Sigmoid colon (tissue), 7 donors: ENCODE results near the gene UNG. TPM values are rescaled to one million over a fixed set of nuclear protein-coding genes. Genes with fewer than 3 reads are reported as not detected.

Experiments used
- DNase-seq: peaks from one replicate; pipeline ENCODE4 v3.0.0-alpha.2; 2019
- H3K27ac ChIP-seq, 4 donors: fragments of 200-600 bp; sonication (generic); one replicate each; pipeline ENCODE4 v1.5.1; 2016 to 2019; ENCODE audit warnings: mild to moderate bottlenecking in 1 of 4
- H3K27me3 ChIP-seq, 3 donors: fragments of 200-600 bp; sonication (generic); one replicate each; pipeline ENCODE4 v1.5.1; 2019; ENCODE audit warnings: mild to moderate bottlenecking in 1 of 3
- H3K36me3 ChIP-seq, 4 donors: fragments of 200-600 bp; sonication (generic); one replicate each; pipeline ENCODE4 v1.5.1; 2016 to 2019
- H3K4me1 ChIP-seq, 4 donors: fragments of 200-600 bp; sonication (generic); one replicate each; pipeline ENCODE4 v1.5.1; 2017 to 2019
- H3K4me3 ChIP-seq, 4 donors: fragments of 200-600 bp; sonication (generic); one replicate each; pipeline ENCODE4 v1.5.1; 2017 to 2019; ENCODE audit warnings: mild to moderate bottlenecking in 2 of 4, moderate library complexity in 1 of 4
- H3K9me3 ChIP-seq, 4 donors: fragments of 200-600 bp in 3 of 4; sonication (generic) in 3 of 4; one replicate each; pipeline versions ENCODE4 v1.5.1 to v1.6.1; 2013 to 2019
- CTCF ChIP-seq, 4 experiments: fragments of 450-650 bp in 3 of 4; fragments of 200-600 bp in 1 of 4; IDR thresholded peaks; one replicate each; pipeline ENCODE4 v1.5.1; 2016 to 2019; ENCODE audit warnings: antibody characterized with exemption in 4 of 4, mild to moderate bottlenecking in 3 of 4, moderate library complexity in 2 of 4
- EP300 ChIP-seq, 4 donors: sonication (generic); formaldehyde crosslinking; IDR thresholded peaks; one replicate each; pipeline ENCODE4 v1.6.1; 2017; ENCODE audit warnings: antibody characterized with exemption in 4 of 4
- POLR2A ChIP-seq, 2 donors: fragments of 450-650 bp; IDR thresholded peaks; one replicate each; pipeline ENCODE4 v1.6.1; 2016; ENCODE audit warnings: antibody characterized with exemption in 2 of 2, mild to moderate bottlenecking in 2 of 2, moderate library complexity in 2 of 2
- POLR2AphosphoS5 ChIP-seq, 4 donors: sonication (generic); formaldehyde crosslinking; IDR thresholded peaks; one replicate each; pipeline ENCODE4 v1.6.1; 2017; ENCODE audit warnings: antibody characterized with exemption in 4 of 4
- WGBS, 2 donors: extraction: QIAGEN DNeasy Blood & Tissue Kit; methylation state at CpG; one replicate each; pipeline ENCODE4 v1.1.7; 2013; 5-methylcytosine and 5-hydroxymethylcytosine counted together
- intact Hi-C: fragments of 100-400 bp; cut with DNase I; formaldehyde crosslinking; loops from one replicate; pipeline ENCODE4 v1.15.1; 2023
- polyA plus RNA-seq, 3 donors: library from polyadenylated mRNA; stranded (reverse); fragments of 200-250 nt; gene quantifications; one replicate each; pipeline ENCODE4 v1.2.3, GENCODE V29; 2013
- small RNA-seq, 3 donors: library from RNA; depleted of rRNA; stranded (forward); fragments of <200 nt; gene quantifications; one replicate each; pipeline ENCODE3, GENCODE V24; 2016
- total RNA-seq, 4 donors: library from RNA; depleted of rRNA; stranded (reverse); fragments of >200 nt; gene quantifications; one replicate each; pipeline ENCODE4 v1.1.0, GENCODE V29; 2016
- donor health status: healthy with polysubstance abuse.
- donor health status: Bipolar disorder and iron deficiency.
- donor health status: healthy.

The UNG gene
- total and polyA plus RNA-seq, 7 donors: 11.9 to 34.8 (median 17.1) TPM

DNA sequence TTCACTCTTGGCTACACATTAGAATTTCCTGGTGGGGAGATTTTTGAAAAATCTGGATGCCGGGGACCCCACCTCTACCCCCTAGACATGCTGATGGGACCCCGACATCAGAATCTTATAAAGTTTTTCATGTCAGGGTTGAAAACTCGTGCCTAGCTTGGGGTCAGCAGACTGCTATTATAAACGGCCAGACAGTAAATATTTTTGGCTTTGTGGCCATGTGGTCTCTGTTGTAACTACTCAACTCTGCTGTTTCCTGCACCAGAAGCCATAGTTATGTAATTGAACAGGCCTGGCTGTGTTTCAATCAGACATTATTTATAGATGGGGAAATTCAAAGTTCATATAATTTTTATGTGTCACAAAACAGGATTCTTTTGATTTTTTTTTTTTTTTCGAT, 60.6 kb downstream of the UNG start:
- Histone ChIP-seq H3K36me3 (no peaks in the 10 kb centered on the region), H3K27me3 (no peaks in the 10 kb centered on the region), H3K4me1 (peaks cover 0 to 84% (median 73%) of the 10 kb centered on the region in 4 donors), H3K4me3 (peak overlapping the region in 2 of 4 donors; percentile 6 to 22), H3K9me3 (no peaks in the 10 kb centered on the region), H3K27ac (peak overlapping the region; percentile 93 to 98 (median 94))
- WGBS, 2 donors: 42 to 54% methylated on average over 5 of the region's 5 CpGs
- TF ChIP-seq POLR2AphosphoS5 (IDR thresholded peaks at IDR 0.05) (peak; percentile 24 to 78 (median 38)), EP300 (IDR thresholded peaks at IDR 0.05) (peak in 2 of 4 donors; percentile 7 to 61), POLR2A (IDR thresholded peaks at IDR 0.05) (no peak)
- intact Hi-C loops: no loop called here
- DNase-seq: peak; percentile 50

- 88 to 90% methylated on average over 7 of the region's 7 CpGs for WGBS, 2 donors
Observed at GRCh38 chr12:109160433-109160832, 63.0 kb downstream of the UNG start.

More at GRCh38 chr12:109160433-109160832, 63.0 kb downstream of the UNG start:
- no peak for TF ChIP-seq EP300 (IDR thresholded peaks at IDR 0.05)
- TF ChIP-seq CTCF (IDR thresholded peaks at IDR 0.05): no peak
- peak in 1 of 4 donors; percentile 13 for TF ChIP-seq POLR2AphosphoS5 (IDR thresholded peaks at IDR 0.05)
- TF ChIP-seq POLR2A (IDR thresholded peaks at IDR 0.05): no peak
- no peaks in the 10 kb centered on the region for H3K9me3 ChIP-seq
- H3K27me3 ChIP-seq: no peaks in the 10 kb centered on the region
- H3K4me1 ChIP-seq: peaks cover 0 to 87% (median 75%) of the 10 kb centered on the region in 4 donors
- intact Hi-C loops: no loop called here
- peak overlapping the region; percentile 93 to 98 (median 94) for H3K27ac ChIP-seq
- no peaks in the 10 kb centered on the region for H3K36me3 ChIP-seq
- H3K4me3 ChIP-seq: peak overlapping the region in 1 of 4 donors; percentile 11
- peak; percentile 48 for DNase-seq

Small RNAs within 50 kb of the gene (small RNA-seq; reads per million reads assigned to genes)
- 0 to 0.44 (median 0) reads per million in 3 donors for gene RNA5SP372

Other genes with a start within 250 kb of the UNG start
- 10 to 100 TPM in 3 of 4 donors, 1 to 10 TPM in 1; 9.9 to 19.7 (median 12.6) TPM for gene SSH1, start 240.0 kb upstream of the UNG start, total RNA-seq
- 10 to 100 TPM in 1 of 3 donors, 1 to 10 TPM in 2; 3.6 to 10.1 (median 5.1) TPM for gene SSH1, start 240.0 kb upstream of the UNG start, polyA plus RNA-seq
- gene DAO, start 217.5 kb upstream of the UNG start, total RNA-seq: not detected
- 1 to 10 TPM; 1.0 to 9.0 (median 4.2) TPM for gene DAO, start 217.5 kb upstream of the UNG start, polyA plus RNA-seq
- gene SVOP, start 76.5 kb upstream of the UNG start, total RNA-seq: 1 to 10 TPM in 1 of 4 donors, under 1 TPM in 3; 0.49 to 1.1 (median 0.75) TPM
- gene SVOP, start 76.5 kb upstream of the UNG start, polyA plus RNA-seq: under 1 TPM in 1 of 3 donors, not detected in 2; 0.23 TPM
- 10 to 100 TPM in 3 of 4 donors, 1 to 10 TPM in 1; 9.8 to 15.2 (median 13.1) TPM for gene USP30, start 45.0 kb upstream of the UNG start, total RNA-seq
- 1 to 10 TPM; 6.0 to 9.3 (median 7.8) TPM for gene USP30, start 45.0 kb upstream of the UNG start, polyA plus RNA-seq
- gene ALKBH2, start 4.1 kb upstream of the UNG start, total RNA-seq: 10 to 100 TPM; 11.6 to 29.3 (median 16.5) TPM
- 10 to 100 TPM in 2 of 3 donors, 1 to 10 TPM in 1; 5.3 to 17.9 (median 14.4) TPM for gene ALKBH2, start 4.1 kb upstream of the UNG start, polyA plus RNA-seq
- 100 to 1,000 TPM; 116 to 295 (median 161) TPM for gene ACACB, start 19.0 kb downstream of the UNG start, total RNA-seq
- 10 to 100 TPM in 1 of 3 donors, 1 to 10 TPM in 2; 5.3 to 36.0 (median 5.4) TPM for gene ACACB, start 19.0 kb downstream of the UNG start, polyA plus RNA-seq
- 1 to 10 TPM in 1 of 4 donors, under 1 TPM in 1, not detected in 2; 0.41 to 1.9 TPM for gene FOXN4, start 211.7 kb downstream of the UNG start, total RNA-seq
- gene FOXN4, start 211.7 kb downstream of the UNG start, polyA plus RNA-seq: under 1 TPM in 1 of 3 donors, not detected in 2; 0.06 TPM